K562 (cell line): ENCODE data around the gene PLEKHO1. TPM values are rescaled to one million over a fixed set of nuclear protein-coding genes. Genes with fewer than 3 reads are reported as not detected.

Experiments used
- ATAC-seq: fragments of 200-7000 bp; cut with Tn5 transposase; 3 replicates; pipeline ENCODE4 v1.9.1; 2020; ENCODE audit warnings: moderate library complexity
- BruUV-seq: library from RNA; stranded (reverse); fragments of 400-500 nt; replicated peaks from 2 replicates; lab custom pipeline; 2021; lab: Mats Ljungman, UMichigan
- CTCF ChIA-PET: fragments of 300-600 bp; formaldehyde crosslinking; extraction: SDS; loops from one replicate; lab custom pipeline; 2021; ENCODE audit warnings: low intra/inter-chr PET ratio; lab: Yijun Ruan, JAX
- POLR2A ChIA-PET: fragments of 300-600, 350-650 bp; sonication (Branson Sonifier 250); formaldehyde crosslinking; extraction: SDS; loops from one replicate; lab custom pipeline; 2021; ENCODE audit warnings: antibody characterized with exemption, inconsistent platforms; lab: Yijun Ruan, JAX
- DNase-seq, 4 experiments: peaks; one replicate each; pipeline versions ENCODE4 v3.0.0 to v3.0.0-alpha.2; 2011 to 2018; ENCODE audit warnings: low spot score in 3 of 4, mixed read lengths in 3 of 4; ENCODE audit errors: extremely low read depth in 1 of 4
- FAIRE-seq: peaks from 2 replicates; lab custom pipeline; 2011; peaks lifted over from hg19 to GRCh38; lab: Jason Lieb, UNC
- H2AFZ ChIP-seq: 2 replicates; pipeline ENCODE4 v1.6.0; 2011; ENCODE audit warnings: low read depth, low read length, control low read depth, inconsistent platforms
- H3K27ac ChIP-seq: fragments of 200-600 bp; 3 replicates; pipeline ENCODE4 v1.8.0; 2011; ENCODE audit warnings: low read depth, mild to moderate bottlenecking, control low read depth, inconsistent platforms, low read length, moderate library complexity, mixed read lengths; ENCODE audit errors: extremely low read depth
- H3K27me3 ChIP-seq, 2 experiments: fragments of 300-600 bp in 1 of 2; 2 replicates in 1 of 2; 3 replicates in 1 of 2; pipeline versions ENCODE4 v1.6.0 to v1.8.0; 2011; ENCODE audit warnings: inconsistent platforms in 2 of 2, low read length in 2 of 2, mild to moderate bottlenecking in 1 of 2, mixed read lengths in 1 of 2, moderate library complexity in 1 of 2; ENCODE audit not compliant: control insufficient read depth in 2 of 2, insufficient read depth in 2 of 2
- H3K36me3 ChIP-seq: fragments of 300-600 bp; 3 replicates; pipeline ENCODE4 v1.8.0; 2011; ENCODE audit warnings: mild to moderate bottlenecking, low read length, inconsistent platforms; ENCODE audit not compliant: control insufficient read depth, insufficient read depth
- H3K4me1 ChIP-seq, 2 experiments: fragments of 200-600 bp in 1 of 2; replicated peaks in 1 of 2; 2 replicates in 1 of 2; 3 replicates in 1 of 2; pipeline versions ENCODE4 v1.5.1 to v1.8.0; 2011; ENCODE audit warnings: inconsistent platforms in 2 of 2, low read length in 2 of 2, mild to moderate bottlenecking in 1 of 2, mixed read lengths in 1 of 2, moderate library complexity in 1 of 2; ENCODE audit not compliant: control insufficient read depth in 2 of 2, insufficient read depth in 2 of 2
- H3K4me2 ChIP-seq: 2 replicates; pipeline ENCODE4 v1.6.1; 2011; ENCODE audit warnings: low read length, control low read depth, inconsistent platforms, mixed read lengths; ENCODE audit not compliant: insufficient read depth
- H3K4me3 ChIP-seq: fragments of 200-600 bp; sonication (generic), shearing (Covaris generic); 2 replicates; pipeline ENCODE4 v1.5.1; 2016; ENCODE audit warnings: control low read depth, inconsistent platforms
- H3K79me2 ChIP-seq: fragments of 200-600 bp; 3 replicates; pipeline ENCODE4 v1.8.0; 2011; ENCODE audit warnings: low read length, inconsistent platforms; ENCODE audit not compliant: control insufficient read depth, insufficient read depth
- H3K9ac ChIP-seq, 2 experiments: 2 replicates each; pipeline versions ENCODE4 v1.6.0 to v1.6.1; 2011; ENCODE audit warnings: low read depth in 2 of 2, low read length in 2 of 2, control low read depth in 1 of 2, inconsistent platforms in 1 of 2, mild to moderate bottlenecking in 1 of 2, mixed read lengths in 1 of 2; ENCODE audit not compliant: insufficient read depth in 1 of 2
- H3K9me1 ChIP-seq: one replicate; pipeline ENCODE4 v1.6.0; 2011; ENCODE audit warnings: inconsistent platforms, mild to moderate bottlenecking, low read length, moderate library complexity; ENCODE audit not compliant: control insufficient read depth, insufficient read depth
- H3K9me3 ChIP-seq: replicated peaks from 2 replicates; pipeline ENCODE4 v1.5.1; 2011; ENCODE audit warnings: low read depth, low read length, inconsistent platforms; ENCODE audit not compliant: control insufficient read depth, insufficient read depth
- H4K20me1 ChIP-seq: replicated peaks from 2 replicates; pipeline ENCODE4 v1.6.1; 2011; ENCODE audit warnings: low read length, inconsistent platforms, mixed read lengths; ENCODE audit not compliant: control insufficient read depth, insufficient read depth
- BCL6 ChIP-seq: fragments of 250-450 bp; sonication (Bioruptor Pico); IDR thresholded peaks from 2 replicates; pipeline ENCODE4 v1.4.0; 2020
- CCAR2 ChIP-seq: fragments of 200-400 bp; formaldehyde crosslinking; IDR thresholded peaks from 2 replicates; pipeline ENCODE4 v1.6.1; 2017; ENCODE audit warnings: mild to moderate bottlenecking, low read depth, low read length
- CEBPG ChIP-seq, 3 experiments: fragments of 200-800 bp in 1 of 3; sonication (Bioruptor generic) in 1 of 3; sonication (generic) in 1 of 3; formaldehyde crosslinking in 1 of 3; IDR thresholded peaks in 2 of 3; conservative IDR thresholded peaks in 1 of 3; 2 replicates each; pipeline versions ENCODE4 v1.6.1 to v1.8.0; 2016 to 2022; ENCODE audit warnings: missing compliant biosample characterization in 2 of 3, missing genetic modification characterization in 2 of 3, mild to moderate bottlenecking in 1 of 3, missing genetic modification reagents in 1 of 3
- E4F1 ChIP-seq: fragments of 250-450 bp; sonication (Bioruptor Pico); IDR thresholded peaks from 2 replicates; pipeline ENCODE4 v1.5.0; 2021; ENCODE audit warnings: mild to moderate bottlenecking, borderline replicate concordance
- KAT8 ChIP-seq: fragments of 450-650 bp; IDR thresholded peaks from 2 replicates; pipeline ENCODE4 v1.6.1; 2016; ENCODE audit warnings: low read depth, mild to moderate bottlenecking
- PHF20 ChIP-seq: fragments of 450-650 bp; IDR thresholded peaks from 2 replicates; pipeline ENCODE4 v1.6.1; 2018; ENCODE audit not compliant: partially characterized antibody
- REST ChIP-seq, 2 experiments: fragments of 450-650 bp; formaldehyde crosslinking in 1 of 2; IDR thresholded peaks; 2 replicates each; pipeline versions ENCODE4 v1.4.0 to v1.6.1; 2014 to 2020; ENCODE audit warnings: mild to moderate bottlenecking in 2 of 2, borderline replicate concordance in 1 of 2, low read depth in 1 of 2
- SOX6 ChIP-seq: fragments of 450-650 bp; IDR thresholded peaks from 2 replicates; pipeline ENCODE4 v1.6.1; 2014; ENCODE audit warnings: mild to moderate bottlenecking
- SP1 ChIP-seq: sonication (generic); formaldehyde crosslinking; IDR thresholded peaks from 2 replicates; pipeline ENCODE4 v1.8.1; 2022; ENCODE audit warnings: mild to moderate bottlenecking, missing genetic modification reagents
- TCF3 ChIP-seq: sonication (generic); formaldehyde crosslinking; IDR thresholded peaks from 2 replicates; pipeline ENCODE4 v1.4.0; 2020; ENCODE audit warnings: mild to moderate bottlenecking, missing genetic modification reagents
- ZNF695 ChIP-seq: fragments of 450-650 bp; formaldehyde crosslinking; IDR thresholded peaks from 2 replicates; pipeline ENCODE4 v1.4.0; 2020; ENCODE audit warnings: mild to moderate bottlenecking, moderate library complexity
- WGBS: fragments of 100-300 bp; shearing (Covaris generic); methylation state at CpG from one replicate; pipeline ENCODE4 v1.1.6; 2016; ENCODE audit warnings: low coverage, mixed read lengths; ENCODE audit not compliant: insufficient coverage; ENCODE audit errors: missing lambda C conversion rate; 5-methylcytosine and 5-hydroxymethylcytosine counted together
- in situ Hi-C: fragments of 300-500 bp; cut with MboI; formaldehyde crosslinking; loops from 4 replicates; pipeline ENCODE4 v1.15.0; 2018; ENCODE audit warnings: inconsistent platforms, mixed read lengths
- intact Hi-C: fragments of 100-400 bp; cut with micrococcal nuclease; formaldehyde crosslinking; loops from 2 replicates; pipeline ENCODE4 v1.14.2; 2022
- polyA plus RNA-seq, 8 experiments: library from polyadenylated mRNA; depleted of rRNA in 4 of 8; stranded (reverse) in 5 of 8; unstranded in 3 of 8; fragments of >200 nt; fragmentation: Nextera tagmentation in 2 of 8; fragmentation: Illumina TruSeq in 1 of 8; extraction: Ambion mirVana in 2 of 8; extraction: Trizol in 1 of 8; gene quantifications; 2 replicates each; pipeline versions ENCODE4 v1.2.1 to v1.2.3, GENCODE V29; 2011 to 2014; ENCODE audit warnings: inconsistent platforms in 1 of 8, missing spikeins in 1 of 8
- total RNA-seq, 7 experiments: library from RNA; depleted of rRNA in 6 of 7; stranded (reverse); fragments of >200 nt in 6 of 7; fragmentation: Illumina TruSeq in 2 of 7; extraction: Trizol in 2 of 7; gene quantifications; 2 replicates each; pipeline versions ENCODE4 v1.2.1 to v1.2.3, GENCODE V29; 2011 to 2021; ENCODE audit warnings: low replicate concordance in 1 of 7

The PLEKHO1 gene
- total and polyA plus RNA-seq, 9 of the 15 experiments (the other 6 are each of a cell fraction or from before 2014, with no cell fraction given): 0.39 to 16.2 (median 9.6) TPM

GRCh38 chr1:150187560-150187931 is 37.8 kb downstream of the PLEKHO1 start:
- in situ Hi-C loops: no loop called here
- FAIRE-seq: no peak
- H4K20me1 ChIP-seq: no peaks in the 10 kb centered on the region
- no peaks in the 10 kb centered on the region for H3K9me1 ChIP-seq
- peak overlapping the region; percentile 32; the same call in 1 of the 2 replicates for H3K4me2 ChIP-seq
- H3K9ac ChIP-seq: no peak overlapping the region
- no peaks in the 10 kb centered on the region for H3K79me2 ChIP-seq
- H3K4me3 ChIP-seq: no peak overlapping the region
- H3K9me3 ChIP-seq: no peaks in the 10 kb centered on the region
- CTCF ChIA-PET: interaction anchor here (0.8 to 2.2 kb wide), 5 partner anchors 22 to 300 kb away, joined by 3 to 19 read pairs (median 6); a partner anchor contains a TSS
- H3K27ac ChIP-seq: no peak overlapping the region
- H3K36me3 ChIP-seq: no peaks in the 10 kb centered on the region
- no peaks in the 10 kb centered on the region for H3K27me3 ChIP-seq
- peak overlapping the region; percentile 71 for H2AFZ ChIP-seq
- POLR2A ChIA-PET: interaction anchor here (0.6 to 2.9 kb wide), 10 partner anchors 11 to 300 kb away, joined by 3 to 27 read pairs (median 4); a partner anchor contains a TSS
- H3K4me1 ChIP-seq: peaks cover 4 to 12% of the 10 kb centered on the region in 2 experiments; a peak in 4 of 5 replicates
- peak; percentile 66 for ATAC-seq
- DNase-seq: no peak
- 2% methylated on average over 3 of the region's 3 CpGs for WGBS
- BruUV-seq: no TSS peak
- intact Hi-C loops: loop anchor here (2.0 to 5.0 kb wide), 3 partner anchors 19 to 225 kb away; partner anchors contain the start of gene VPS45
- TF ChIP-seq ZNF695 (CRISPR knock-in tag) (no peak), E4F1 (CRISPR knock-in tag) (no peak), CCAR2 (no peak), SP1 (CRISPR knock-in tag) (peak; percentile 0; the same call in 1 of the 2 replicates), CEBPG (CRISPR knock-in tag; IDR thresholded peaks at IDR 0.05) (no peak), CEBPG (tag; conservative IDR thresholded peaks at IDR 0.05 in 1 of 2, IDR thresholded peaks at IDR 0.05 in 1 of 2) (no peak), BCL6 (no peak), KAT8 (no peak), SOX6 (no peak), REST (IDR thresholded peaks at IDR 0.05; ENCODE audit: borderline replicate concordance) (0 out of 2 replicates have a peak, but pooled peaks have one; percentile 0), REST (CRISPR knock-in tag; IDR thresholded peaks at IDR 0.05; ENCODE audit: low read depth) (no peak), PHF20 (no peak), TCF3 (CRISPR knock-in tag) (no peak)
